Smooth muscle cell of the brain vasculature (primary cell): Measurements from ENCODE around the gene SELENOV.
"Not testable (repeated sequence)": the region's sequence is repeated elsewhere in the genome, so short reads cannot be mapped to it uniquely, and the experiment has no call there.

Source experiments
- DNase-seq: peaks from one replicate; pipeline ENCODE4 v3.0.0-alpha.2; 2012; ENCODE audit warnings: low read depth, low spot score

The SELENOV gene

GRCh38 chr19:39514840-39515550, at the start of gene SELENOV:
Gene SELENOV (plus strand): TSS chr19:39515139. CDS start chr19:39515213, 74 bp downstream.
- no peak for DNase-seq

- DNase-seq, result no peak
Measured at GRCh38 chr19:39465956-39466747, 48.8 kb upstream of the SELENOV start.

GRCh38 chr19:39467941-39468340, 47.0 kb upstream of the SELENOV start:
- DNase-seq, result no peak

- no peak for DNase-seq
Measured at GRCh38 chr19:39469036-39469435, 45.9 kb upstream of the SELENOV start.

- DNase-seq, result no peak
Measured at GRCh38 chr19:39469567-39469966, 45.4 kb upstream of the SELENOV start.

- DNase-seq, result no peak
Measured at GRCh38 chr19:39470724-39471339, 44.1 kb upstream of the SELENOV start.

- DNase-seq, result no peak
Measured at GRCh38 chr19:39471756-39472536, 43.0 kb upstream of the SELENOV start.

GRCh38 chr19:39472746-39473442, 42.0 kb upstream of the SELENOV start:
- no peak for DNase-seq

GRCh38 chr19:39473443-39473960, 41.4 kb upstream of the SELENOV start:
- no peak for DNase-seq

GRCh38 chr19:39474139-39474620, 40.8 kb upstream of the SELENOV start:
- no peak for DNase-seq

GRCh38 chr19:39475748-39476147, 39.2 kb upstream of the SELENOV start:
- DNase-seq, result no peak

- not testable (repeated sequence) for DNase-seq
Measured at GRCh38 chr19:39479319-39479801, 35.6 kb upstream of the SELENOV start.

- no peak for DNase-seq
Measured at GRCh38 chr19:39479916-39480315, 35.0 kb upstream of the SELENOV start.

- DNase-seq, result peak; percentile 77
Measured at GRCh38 chr19:39480337-39481228, 34.4 kb upstream of the SELENOV start, which contains the start of gene TIMM50. Gene TIMM50 (plus strand): TSS chr19:39480838. CDS start chr19:39480854, 16 bp downstream.

GRCh38 chr19:39481229-39481545, 33.8 kb upstream of the SELENOV start:
- DNase-seq, result no peak

- DNase-seq, result no peak
Measured at GRCh38 chr19:39481676-39482075, 33.3 kb upstream of the SELENOV start.

- DNase-seq, result no peak
Measured at GRCh38 chr19:39483141-39483540, 31.8 kb upstream of the SELENOV start.

- DNase-seq, result no peak
Measured at GRCh38 chr19:39489756-39490155, 25.2 kb upstream of the SELENOV start.

GRCh38 chr19:39492225-39492624, 22.7 kb upstream of the SELENOV start:
- DNase-seq, result no peak

GRCh38 chr19:39492788-39493187, 22.2 kb upstream of the SELENOV start:
- no peak for DNase-seq
